22Rv1 (cell line): ENCODE results near the gene VAPB.

ENCODE experiments used
- CTCF ChIP-seq: fragments of 450-650 bp; IDR thresholded peaks from 2 replicates; pipeline ENCODE4 v1.5.1; 2017; ENCODE audit warnings: mild to moderate bottlenecking
- ZFX ChIP-seq: fragments of 450-650 bp; IDR thresholded peaks from 2 replicates; pipeline ENCODE4 v1.6.1; 2017; ENCODE audit warnings: antibody characterized with exemption, borderline replicate concordance

GRCh38 chr20:58390659-58391035 lies 1.6 kb downstream of the VAPB start:
- TF ChIP-seq CTCF (no peak), ZFX (no peak)
